NCI-H128 (cell line): Measurements from ENCODE around the gene RSPH10B2.
"Not testable (repeated sequence)": the region's sequence is repeated elsewhere in the genome, so short reads cannot be mapped to it uniquely, and the experiment has no call there.

Experiments used
- DNase-seq: peaks from one replicate; lab custom pipeline; 2025; ENCODE audit not compliant: unreplicated experiment; lab: John Stamatoyannopoulos, UW

RSPH10B2 gene

DNA sequence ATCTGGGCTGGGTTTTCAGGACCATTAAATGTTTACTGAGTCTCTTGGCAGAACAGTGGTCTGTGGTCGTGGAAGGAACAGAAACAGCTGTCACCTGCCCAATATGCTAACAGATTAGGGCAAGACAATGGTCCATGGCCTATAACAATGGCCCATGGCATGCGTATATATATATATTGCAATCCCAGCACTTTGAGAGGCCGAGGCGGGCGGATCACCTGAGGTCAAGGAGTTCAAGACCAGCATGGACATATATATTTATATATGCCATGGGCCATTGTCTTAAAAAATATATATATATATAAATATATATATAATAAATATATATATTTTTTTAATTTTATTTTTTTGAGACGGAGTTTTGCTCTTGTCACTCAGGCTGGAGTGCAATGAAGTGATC, 27.7 kb downstream of the RSPH10B2 start:
- DNase-seq: not testable (repeated sequence)

- not testable (repeated sequence) for DNase-seq
These were observed 35.5 kb downstream of the RSPH10B2 start for GRCh38 chr7:6789353-6789752.

GRCh38 chr7:6792113-6792872, 38.4 kb downstream of the RSPH10B2 start:
- not testable (repeated sequence) for DNase-seq

DNA sequence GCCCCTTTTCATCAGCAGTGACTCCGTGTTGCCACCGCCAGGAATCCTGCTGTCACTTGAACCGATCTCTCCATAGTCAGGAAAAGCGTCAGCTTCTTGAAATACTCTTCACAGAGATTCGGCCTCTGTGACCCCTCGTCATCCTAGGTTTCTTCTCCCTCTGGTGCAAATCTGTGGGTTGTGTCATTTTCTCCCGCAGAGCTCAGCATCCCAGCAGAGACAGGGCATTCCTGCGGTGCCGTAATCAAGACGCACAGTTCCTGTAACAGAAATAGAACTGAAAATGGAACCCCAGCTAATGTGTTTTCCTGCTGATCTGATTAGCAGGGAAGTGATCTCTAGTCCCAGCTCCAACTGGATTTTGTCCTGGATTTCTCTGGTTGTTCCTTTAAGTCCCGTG, 40.4 kb downstream of the RSPH10B2 start:
- not testable (repeated sequence) for DNase-seq

DNA sequence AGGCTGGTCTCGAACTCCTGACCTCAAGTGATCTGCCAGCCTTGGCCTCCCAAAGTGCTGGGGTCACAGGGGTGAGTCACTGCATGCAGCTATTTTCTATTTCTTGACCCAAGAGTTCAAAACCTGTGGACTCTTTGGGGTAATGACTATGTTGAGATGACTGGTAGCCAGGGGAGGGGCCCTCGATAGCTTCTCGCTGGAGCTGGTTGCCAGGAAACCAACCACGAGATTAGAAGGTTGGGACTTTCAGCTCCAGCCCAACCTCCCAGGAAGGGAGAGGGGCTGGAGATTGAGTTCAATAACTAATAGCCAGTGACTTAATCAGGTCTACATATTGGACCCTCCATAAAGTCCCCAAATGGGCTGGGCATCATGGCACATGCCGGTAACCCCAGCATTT, 43.3 kb downstream of the RSPH10B2 start:
- DNase-seq: not testable (repeated sequence)

DNA sequence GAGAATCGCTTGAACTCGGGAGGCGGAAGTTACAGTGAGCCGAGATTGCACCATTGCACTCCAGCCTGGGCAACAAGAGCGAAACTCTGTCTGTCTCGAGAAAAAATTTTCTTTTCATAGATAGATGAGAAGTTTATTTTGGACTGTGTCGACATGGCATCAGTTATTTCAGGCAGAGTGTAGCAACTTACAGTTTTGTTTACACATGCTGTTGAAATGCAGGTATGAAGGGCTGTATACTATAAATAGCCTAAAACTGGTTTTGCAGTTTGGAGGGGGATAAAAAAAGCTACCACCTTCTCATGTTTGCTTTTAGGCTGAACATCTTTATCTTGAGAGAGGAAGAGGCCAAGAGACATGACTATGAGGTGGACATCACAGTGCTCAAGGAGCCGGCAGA, 44.1 kb downstream of the RSPH10B2 start:
- not testable (repeated sequence) for DNase-seq

DNA sequence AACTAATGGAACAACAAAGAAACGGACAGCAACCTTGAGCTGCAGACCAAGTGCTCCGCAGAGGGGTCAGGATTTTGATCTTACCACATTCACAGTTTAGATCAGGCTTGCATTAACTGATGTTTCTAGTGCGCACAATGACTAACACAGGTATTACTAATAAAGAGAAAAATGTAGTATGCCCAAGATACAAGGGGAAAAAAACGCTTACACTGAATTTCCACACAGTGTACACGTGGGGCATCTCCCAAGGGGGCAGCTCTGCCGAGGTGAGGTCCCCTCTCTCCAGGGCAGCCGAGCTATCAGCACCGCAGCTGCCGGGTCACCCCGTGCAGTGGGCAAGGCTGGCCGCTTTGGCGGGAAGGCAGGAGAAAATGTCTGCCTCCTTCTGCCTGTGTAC, 46.0 kb downstream of the RSPH10B2 start:
- DNase-seq: not testable (repeated sequence)

DNA sequence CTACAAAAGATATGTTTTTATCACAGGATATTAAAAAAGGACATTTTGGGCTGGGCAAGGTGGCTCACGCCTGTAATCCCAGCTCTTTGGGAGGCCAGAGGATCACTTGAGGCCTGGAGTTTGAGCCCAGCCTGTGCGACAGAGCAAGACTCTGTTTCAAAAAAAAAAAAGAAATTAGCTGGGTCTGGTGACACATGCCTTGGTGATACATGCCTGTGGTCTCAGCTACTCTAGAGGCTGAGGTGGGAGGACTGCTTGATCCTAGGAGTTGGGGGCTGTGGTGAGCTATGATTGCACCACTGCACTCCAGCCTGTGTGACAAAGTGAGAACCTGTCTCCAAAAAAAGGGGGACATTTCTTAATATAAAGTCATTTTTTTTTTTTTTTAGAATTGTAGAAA, 46.4 kb downstream of the RSPH10B2 start:
- not testable (repeated sequence) for DNase-seq

DNA sequence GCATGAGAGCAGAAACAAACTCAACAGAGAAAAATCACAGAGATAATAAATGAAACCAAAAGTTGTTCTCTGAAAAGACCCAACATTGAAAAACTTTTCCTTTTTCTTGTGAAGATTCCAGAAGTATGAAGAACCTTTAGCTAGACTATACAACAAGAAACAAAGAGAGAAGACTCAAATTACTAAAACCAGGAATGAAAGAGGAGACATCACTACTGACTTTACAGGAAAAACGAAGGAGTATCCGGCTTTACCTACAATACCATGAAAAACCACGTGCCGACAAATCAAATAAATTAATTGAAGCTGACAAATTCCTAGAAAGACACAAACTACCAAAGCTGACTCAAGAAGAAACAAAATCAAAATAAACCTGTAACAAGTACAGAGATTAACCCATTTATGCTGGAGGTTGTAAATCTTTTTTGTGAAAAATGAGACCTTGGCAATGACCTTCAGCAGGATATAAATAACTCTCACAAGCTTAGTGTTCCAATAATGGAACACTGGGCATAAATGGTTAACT, 53.6 kb downstream of the RSPH10B2 start:
- not testable (repeated sequence) for DNase-seq

DNA sequence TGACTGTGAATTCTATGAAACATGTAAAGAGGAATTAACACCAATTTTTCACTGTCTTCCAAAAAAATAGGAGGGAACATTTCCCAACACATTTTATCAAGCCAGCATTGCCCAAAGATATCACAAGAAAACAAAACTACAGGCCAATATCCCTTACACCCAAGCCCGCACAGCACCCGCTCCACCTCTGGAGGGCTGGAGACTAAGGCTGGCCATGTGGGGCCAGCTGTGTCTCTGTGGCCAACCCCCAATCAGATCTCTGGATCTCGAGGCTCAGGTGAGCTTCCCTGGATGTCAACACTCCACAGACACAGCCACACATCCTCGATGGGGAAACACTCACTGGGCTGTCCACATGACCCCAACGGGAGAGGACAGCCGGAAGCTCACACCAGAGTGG, 54.1 kb downstream of the RSPH10B2 start:
- DNase-seq: not testable (repeated sequence)

- DNase-seq: not testable (repeated sequence)
These were observed 59.1 kb downstream of the RSPH10B2 start for GRCh38 chr7:6813011-6813410.

DNA sequence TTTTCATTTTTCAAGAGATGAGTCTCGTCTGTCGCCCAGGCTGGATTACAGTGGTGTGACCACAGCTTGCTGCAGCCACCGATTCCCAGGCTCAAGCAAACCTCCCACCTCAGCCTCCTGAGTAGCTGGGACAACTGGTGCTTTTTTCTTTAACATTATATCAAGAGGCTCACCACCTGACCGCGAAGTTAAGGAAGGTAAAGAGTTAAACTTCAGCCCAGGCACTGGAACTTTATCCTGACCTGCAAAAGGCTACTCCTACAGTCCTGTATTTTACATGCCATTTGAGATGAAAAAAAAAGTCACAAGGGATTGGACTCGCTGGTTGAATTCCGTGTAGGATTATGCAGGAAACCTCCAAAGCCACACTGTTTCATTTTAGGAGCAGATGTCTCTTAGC, 61.6 kb downstream of the RSPH10B2 start:
- DNase-seq: not testable (repeated sequence)

DNA sequence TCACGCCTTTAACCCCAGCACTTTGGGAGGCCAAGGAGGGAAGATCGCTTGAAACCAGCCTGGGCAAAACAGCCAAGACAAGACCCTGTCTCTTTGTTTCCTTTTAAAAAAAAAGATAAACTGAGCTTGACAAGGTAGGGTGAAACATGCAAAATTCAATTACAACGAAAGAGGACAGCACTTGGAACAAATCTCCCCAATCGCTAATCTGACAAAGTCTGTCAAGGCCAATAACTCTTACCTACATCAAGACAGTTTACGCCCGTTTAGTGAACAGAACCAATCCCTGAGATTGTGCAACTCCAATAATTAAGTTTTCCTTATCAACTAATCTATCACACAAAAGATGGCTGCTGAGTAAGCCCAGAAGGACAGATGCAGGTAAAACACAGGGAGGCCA, 67.7 kb downstream of the RSPH10B2 start:
- not testable (repeated sequence) for DNase-seq

- not testable (repeated sequence) for DNase-seq
These were observed 71.6 kb downstream of the RSPH10B2 start for GRCh38 chr7:6825236-6826125.

DNA sequence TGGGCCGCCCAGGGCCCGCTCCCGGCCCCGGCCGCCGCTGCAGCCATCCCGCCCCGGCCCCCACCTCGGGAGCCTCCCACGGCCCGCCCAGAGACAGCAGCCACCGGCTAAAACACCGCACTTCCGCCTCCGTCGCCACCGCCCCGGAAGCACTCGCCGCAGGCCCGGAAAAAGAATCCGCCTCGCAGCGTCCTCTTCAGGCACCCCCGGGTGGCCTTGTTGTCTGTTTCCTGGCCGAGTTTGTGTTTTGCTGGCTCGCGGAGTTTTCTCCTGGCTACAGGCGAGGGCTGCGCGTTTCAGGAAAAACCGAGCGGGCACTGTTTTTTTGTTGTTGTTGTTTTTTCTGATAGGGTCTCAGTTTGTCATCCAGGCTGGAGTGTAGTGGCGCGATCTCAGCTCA, 72.2 kb downstream of the RSPH10B2 start, which contains the start of gene CCZ1B:
TSS of gene CCZ1B (minus strand) at position 125 of the 400 bp plus-strand sequence. CDS start at position 47, 78 bp downstream.
- DNase-seq: peak; percentile 26

DNA sequence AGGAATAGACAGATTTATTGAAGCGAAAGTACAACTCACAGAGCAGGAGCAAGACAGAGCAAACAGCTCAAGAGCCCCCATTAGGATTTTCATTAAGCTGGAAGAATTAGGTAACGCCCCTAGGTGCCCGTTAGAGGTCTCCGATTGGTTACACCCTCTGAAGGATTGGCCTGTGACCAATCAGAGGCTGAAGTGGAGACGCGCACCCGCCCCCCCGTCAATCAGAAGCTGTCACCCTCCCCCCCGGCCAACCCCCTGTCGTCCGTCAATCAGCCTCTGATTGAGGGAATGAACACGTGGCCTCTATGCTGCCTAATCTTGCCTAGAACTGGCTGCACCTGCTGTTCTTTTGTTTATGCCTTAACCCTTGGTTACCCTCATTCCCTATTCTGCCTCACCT, 73.3 kb downstream of the RSPH10B2 start:
- DNase-seq: not testable (repeated sequence)

GRCh38 chr7:6829616-6830015, 75.7 kb downstream of the RSPH10B2 start:
- not testable (repeated sequence) for DNase-seq

- DNase-seq: not testable (repeated sequence)
These were observed 76.1 kb downstream of the RSPH10B2 start for GRCh38 chr7:6830026-6830425.

GRCh38 chr7:6831018-6831725, 77.3 kb downstream of the RSPH10B2 start:
- no peak for DNase-seq

DNA sequence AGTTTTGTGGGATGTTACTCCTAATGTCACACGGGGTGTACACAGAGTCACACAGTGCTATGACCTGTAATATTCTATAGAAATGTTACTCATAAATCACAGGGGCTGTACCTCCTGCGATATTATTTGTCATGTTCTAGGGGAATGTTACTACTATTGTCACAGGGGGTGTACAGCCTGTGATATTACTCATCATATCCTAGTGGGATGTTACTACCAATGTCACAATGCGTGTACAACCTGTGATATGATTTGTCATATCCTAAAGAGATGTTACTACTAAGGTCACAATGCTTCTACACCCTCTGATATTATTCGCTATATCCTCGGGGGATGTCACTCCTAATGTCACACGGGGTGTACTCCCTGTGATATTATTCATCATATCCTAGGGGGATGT, 79.7 kb downstream of the RSPH10B2 start:
- DNase-seq: no peak

DNA sequence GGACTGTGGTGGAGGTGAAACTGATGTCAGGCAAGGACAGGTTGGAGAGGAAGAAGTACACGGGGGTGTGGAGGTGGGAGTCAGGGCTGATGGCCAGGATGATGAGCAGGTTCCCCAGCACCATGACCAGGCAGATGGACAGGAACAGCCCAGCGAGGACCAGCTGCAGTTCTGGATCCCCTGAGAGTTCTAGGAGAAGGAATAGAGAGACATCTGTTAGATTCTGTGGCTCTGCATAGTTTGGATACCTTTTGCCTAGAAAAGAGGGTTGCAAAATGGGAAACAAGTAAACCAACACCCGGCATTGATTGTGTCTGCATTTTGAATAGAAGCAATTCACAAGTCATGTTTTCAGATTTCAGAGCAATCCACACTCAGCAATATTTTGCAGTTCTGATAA, 81.6 kb downstream of the RSPH10B2 start:
- not testable (repeated sequence) for DNase-seq
